ENCODE results near the gene PRR22.
"Not testable (repeated sequence)": the region's sequence is repeated elsewhere in the genome, so short reads cannot be mapped to it uniquely, and the experiment has no call there.

Gene PRR22

GRCh38 chr19:5751709-5752108 lies 32.8 kb downstream of the PRR22 start:
- DNase-seq (ENCODE audit: low read depth) = no peak

GRCh38 chr19:5749505-5749904 lies 35.0 kb downstream of the PRR22 start:
- DNase-seq (ENCODE audit: low read depth) = no peak

GRCh38 chr19:5748920-5749319 lies 35.6 kb downstream of the PRR22 start:
- not testable (repeated sequence) for DNase-seq (ENCODE audit: low read depth)

- DNase-seq (ENCODE audit: low read depth) = not testable (repeated sequence)
Measured at GRCh38 chr19:5744999-5745398, 39.5 kb downstream of the PRR22 start.

GRCh38 chr19:5743630-5744029 lies 40.9 kb downstream of the PRR22 start:
- no peak for DNase-seq (ENCODE audit: low read depth)

GRCh38 chr19:5742051-5742450 lies 42.5 kb downstream of the PRR22 start:
- no peak for DNase-seq (ENCODE audit: low read depth)

- no peak for DNase-seq (ENCODE audit: low read depth)
Measured at GRCh38 chr19:5738423-5738822, 46.1 kb downstream of the PRR22 start.

GRCh38 chr19:5733172-5733571 lies 51.4 kb downstream of the PRR22 start:
- not testable (repeated sequence) for DNase-seq (ENCODE audit: low read depth)

All from fibroblast of the conjunctiva (primary cell).